HepG2 (cell line): ENCODE results near the gene UTP4. TPM values are rescaled to one million over a fixed set of nuclear protein-coding genes. Genes with fewer than 3 reads are reported as not detected.
"Not testable (repeated sequence)": the region's sequence is repeated elsewhere in the genome, so short reads cannot be mapped to it uniquely, and the experiment has no call there.

Experiments
- ATAC-seq: fragments of 200-7000 bp; cut with Tn5 transposase; 3 replicates; pipeline ENCODE4 v1.9.1; 2020; ENCODE audit warnings: mild to moderate bottlenecking, moderate library complexity
- BruUV-seq: library from RNA; stranded (reverse); fragments of 400-500 nt; replicated peaks from 2 replicates; lab custom pipeline; 2021; lab: Mats Ljungman, UMichigan
- CTCF ChIA-PET: fragments of 300-600 bp; formaldehyde crosslinking; extraction: SDS; loops from one replicate; lab custom pipeline; 2021; ENCODE audit warnings: low total read pairs, inconsistent platforms, low intra/inter-chr PET ratio; lab: Yijun Ruan, JAX
- POLR2A ChIA-PET: fragments of 350-600 bp; sonication (Branson Sonifier 250); formaldehyde crosslinking; loops from one replicate; lab custom pipeline; 2020; ENCODE audit warnings: antibody characterized with exemption, inconsistent platforms; lab: Yijun Ruan, JAX
- DNase-seq: peaks from one replicate; pipeline ENCODE4 v3.0.0-alpha.2; 2015; ENCODE audit warnings: low spot score
- FAIRE-seq: peaks from 3 replicates; lab custom pipeline; 2011; peaks lifted over from hg19 to GRCh38; lab: Jason Lieb, UNC
- H2AFZ ChIP-seq: one replicate; pipeline ENCODE4 v1.6.1; 2011; ENCODE audit warnings: low read length, inconsistent platforms
- H3K27ac ChIP-seq: fragments of 300-600 bp; 3 replicates; pipeline ENCODE4 v1.8.0; 2011; ENCODE audit warnings: mixed run types, mild to moderate bottlenecking, mixed read lengths, low read length, inconsistent platforms; ENCODE audit not compliant: insufficient read depth; ENCODE audit errors: extremely low read length
- H3K27me3 ChIP-seq, 2 experiments: fragments of 200-600 bp in 1 of 2; 2 replicates in 1 of 2; 3 replicates in 1 of 2; pipeline versions ENCODE4 v1.6.0 to v1.8.0; 2011; ENCODE audit warnings: low read length in 2 of 2, mild to moderate bottlenecking in 2 of 2, moderate library complexity in 2 of 2, inconsistent platforms in 1 of 2; ENCODE audit not compliant: insufficient read depth in 2 of 2, control insufficient read depth in 1 of 2
- H3K36me3 ChIP-seq, 2 experiments: fragments of 200-600 bp in 1 of 2; replicated peaks in 1 of 2; 2 replicates in 1 of 2; 3 replicates in 1 of 2; pipeline versions ENCODE4 v1.5.1 to v1.8.0; 2011; ENCODE audit warnings: low read length in 2 of 2, inconsistent platforms in 1 of 2; ENCODE audit not compliant: insufficient read depth in 2 of 2, control insufficient read depth in 1 of 2
- H3K4me1 ChIP-seq: 2 replicates; pipeline ENCODE4 v1.5.1; 2012; ENCODE audit warnings: low read length, inconsistent platforms; ENCODE audit not compliant: insufficient read depth
- H3K4me2 ChIP-seq: 2 replicates; pipeline ENCODE4 v1.6.0; 2011; ENCODE audit warnings: low read depth, low read length, inconsistent platforms
- H3K4me3 ChIP-seq, 3 experiments: fragments of 200-600 bp in 1 of 3; sonication (generic), shearing (Covaris generic) in 1 of 3; replicated peaks in 1 of 3; 2 replicates each; pipeline ENCODE4 v1.5.1; 2011 to 2016; ENCODE audit warnings: low read length in 3 of 3, inconsistent platforms in 2 of 3, low read depth in 2 of 3, mild to moderate bottlenecking in 2 of 3, control low read depth in 1 of 3, mixed read lengths in 1 of 3; ENCODE audit not compliant: insufficient read depth in 1 of 3
- H3K79me2 ChIP-seq: one replicate; pipeline ENCODE4 v1.6.1; 2011; ENCODE audit warnings: low read length, inconsistent platforms; ENCODE audit not compliant: insufficient read depth
- H3K9ac ChIP-seq: 2 replicates; pipeline ENCODE4 v1.6.0; 2011; ENCODE audit warnings: mild to moderate bottlenecking, low read depth, low read length, inconsistent platforms; ENCODE audit not compliant: insufficient read depth
- H3K9me3 ChIP-seq: 2 replicates; pipeline ENCODE4 v1.5.1; 2012; ENCODE audit warnings: mild to moderate bottlenecking, low read length
- H4K20me1 ChIP-seq: 2 replicates; pipeline ENCODE4 v1.6.0; 2011; ENCODE audit warnings: inconsistent platforms, mild to moderate bottlenecking, low read length, moderate library complexity; ENCODE audit not compliant: insufficient read depth
- POLR2AphosphoS5 ChIP-seq: IDR thresholded peaks from 2 replicates; pipeline ENCODE4 v1.6.1; 2012; ENCODE audit warnings: low read depth, low read length
- SMC3 ChIP-seq: IDR thresholded peaks from 2 replicates; pipeline ENCODE4 v1.6.1; 2011; ENCODE audit warnings: low read length, improper control_type of control experiment
- whole genome bisulfite sequencing: methylation state at CpG from one replicate; pipeline ENCODE4 v1.1.6; 2017; ENCODE audit warnings: low lambda C conversion rate; 5-methylcytosine and 5-hydroxymethylcytosine counted together
- in situ Hi-C: cut with HindIII; loops from 2 replicates; pipeline ENCODE4 v1.10.0; 2017; ENCODE audit warnings: low pct_unique_long_range_greater_than_20kb; ENCODE audit not compliant: extremely low pct_ligation_motif_present
- intact Hi-C: fragments of 100-400 bp; cut with micrococcal nuclease; formaldehyde crosslinking; loops from one replicate; pipeline ENCODE4 v1.10.0; 2022; ENCODE audit not compliant: unreplicated experiment
- polyA plus RNA-seq, 8 experiments: library from polyadenylated mRNA; depleted of rRNA in 3 of 8; stranded (reverse) in 7 of 8; unstranded in 1 of 8; fragments of >200 nt; fragmentation: Illumina TruSeq in 4 of 8; extraction: Trizol in 4 of 8; gene quantifications; 2 replicates each; pipeline versions ENCODE4 v1.2.1 to v1.2.3, GENCODE V29; 2011 to 2016; ENCODE audit warnings: low read depth in 4 of 8, missing spikeins in 1 of 8, mixed read lengths in 1 of 8; ENCODE audit not compliant: insufficient read depth in 1 of 8
- total RNA-seq, 5 experiments: library from RNA; depleted of rRNA; stranded (reverse); fragments of >200 nt; fragmentation: Illumina TruSeq; extraction: Trizol; gene quantifications; 2 replicates each; pipeline ENCODE4 v1.2.3, GENCODE V29; 2016; ENCODE audit warnings: low read depth in 1 of 5

Gene UTP4
- total and polyA plus RNA-seq, 2 of the 13 experiments (the other 11 are each of a cell fraction or from before 2014, with no cell fraction given), result 30.0 to 85.8 TPM

DNA sequence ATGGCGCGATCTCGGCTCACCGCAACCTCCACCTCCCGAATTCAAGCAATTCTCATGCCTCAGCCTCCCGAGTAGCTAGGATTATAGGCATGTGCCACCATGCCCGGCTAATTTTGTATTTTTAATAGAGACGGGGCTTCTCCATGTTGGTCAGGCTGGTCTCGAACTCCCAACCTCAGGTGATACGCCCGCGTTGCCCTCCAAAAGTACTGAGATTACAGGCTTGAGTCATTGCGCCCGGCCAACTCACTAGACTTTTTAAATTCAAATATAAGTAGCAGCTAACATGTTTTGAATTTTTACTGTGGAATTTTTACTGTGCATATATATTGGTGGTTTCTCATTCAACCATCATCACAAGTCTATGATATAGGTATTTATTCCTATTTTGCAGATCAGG is 7.5 kb upstream of the UTP4 start:
- intact Hi-C loops (loop anchor here (1.0 to 2.0 kb wide), 4 partner anchors 42 to 278 kb away; no protein-coding TSS in a partner anchor), in situ Hi-C loops (loop anchor here (5.0 to 25.0 kb wide), 3 partner anchors 223 to 413 kb away; partner anchors contain the start of gene TANGO6)
- H3K27ac ChIP-seq, H2AFZ ChIP-seq, BruUV-seq, DNase-seq, H3K4me3 ChIP-seq, H4K20me1 ChIP-seq, H3K9me3 ChIP-seq, ATAC-seq, H3K27me3 ChIP-seq, H3K9ac ChIP-seq, H3K4me2 ChIP-seq, POLR2A ChIA-PET, FAIRE-seq, H3K79me2 ChIP-seq: not testable (repeated sequence)
- peaks cover 16% of the 10 kb centered on the region for H3K4me1 ChIP-seq
- H3K36me3 ChIP-seq, result peaks cover 5 to 15% of the 10 kb centered on the region in 2 experiments
- WGBS, result 99% methylated on average over 14 of the region's 14 CpGs
- CTCF ChIA-PET, result interaction anchor here (2.7 kb wide), 1 partner anchor 223 kb away, joined by 23 read pairs; no protein-coding TSS in a partner anchor

DNA sequence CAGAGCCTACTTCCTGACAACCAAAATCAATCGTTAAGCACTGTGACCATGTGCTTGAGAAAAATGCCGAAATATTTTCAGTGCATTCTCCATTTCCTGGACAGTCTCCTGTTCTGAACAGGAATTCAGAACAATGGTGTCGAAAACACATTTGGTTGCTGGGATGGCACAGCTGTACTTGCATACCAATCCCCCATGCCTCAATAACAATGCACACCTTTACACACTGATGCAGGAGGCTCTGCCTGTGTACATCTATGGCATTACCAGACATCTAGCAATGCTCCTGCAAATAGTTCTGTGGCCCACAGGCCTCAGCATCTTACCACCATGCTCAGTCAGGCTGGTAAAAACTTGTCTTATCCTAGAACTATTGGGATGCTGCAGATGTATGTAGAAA is 6.2 kb upstream of the UTP4 start:
- peaks cover under 1 to 6% of the 10 kb centered on the region in 2 experiments; a peak in 2 of 5 replicates for H3K36me3 ChIP-seq
- ATAC-seq (no peak), FAIRE-seq (no peak), DNase-seq (no peak)
- no peak overlapping the region for H3K4me2 ChIP-seq
- POLR2A ChIA-PET, result no interaction called here
- H3K9me3 ChIP-seq, result no peaks in the 10 kb centered on the region
- no peaks in the 10 kb centered on the region for H3K27me3 ChIP-seq
- WGBS, result 96% methylated on average over 3 of the region's 3 CpGs
- CTCF ChIA-PET, result no interaction called here
- no peak overlapping the region for H3K9ac ChIP-seq
- H2AFZ ChIP-seq, result no peak overlapping the region
- no peak overlapping the region for H3K4me3 ChIP-seq
- H3K4me1 ChIP-seq, result peaks cover 28% of the 10 kb centered on the region
- no peak overlapping the region for H3K27ac ChIP-seq
- intact Hi-C loops, result no loop called here
- H4K20me1 ChIP-seq, result no peaks in the 10 kb centered on the region
- no peak for TF ChIP-seq SMC3
- peak; percentile 40; the same call in 1 of the 2 replicates for TF ChIP-seq POLR2AphosphoS5
- H3K79me2 ChIP-seq, result peaks cover 20% of the 10 kb centered on the region
- in situ Hi-C loops, result no loop called here
- no TSS peak for BruUV-seq
